ENCODE results near the gene CTTN. TPM values are rescaled to one million over a fixed set of nuclear protein-coding genes. Genes with fewer than 3 reads are reported as not detected.
A peak's percentile ranks its signal among the peaks of the same experiment; 100 is the strongest.

The CTTN gene
- total and polyA plus RNA-seq, 2 of the 13 experiments (the other 11 are each of a cell fraction or from before 2014, with no cell fraction given), result 84.4 to 114 TPM

DNA sequence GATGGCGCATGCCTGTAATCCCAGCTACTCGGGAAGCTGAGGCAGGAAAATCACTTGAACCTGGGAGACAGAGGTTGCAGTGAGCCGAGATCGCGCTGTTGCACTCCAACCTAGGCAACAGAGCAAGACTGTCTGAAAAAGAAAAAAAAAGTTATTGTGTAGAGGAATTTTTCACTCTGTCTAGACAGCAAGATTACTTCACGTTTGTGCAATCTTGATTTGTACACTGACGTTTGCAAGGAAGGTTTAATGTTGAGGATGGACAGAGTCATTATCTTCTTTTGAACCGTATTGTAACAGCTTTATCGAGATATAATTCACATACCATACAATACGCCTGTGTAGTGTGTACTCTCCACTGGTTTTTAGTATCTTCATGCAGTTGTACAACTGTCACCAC is 3.7 kb downstream of the CTTN start (continued):
- TF ChIP-seq FOXO4 (CRISPR knock-in tag; conservative IDR thresholded peaks at IDR 0.05), result no peak
- TF ChIP-seq ETV5 (CRISPR knock-in tag; IDR thresholded peaks at IDR 0.05; ENCODE audit: borderline replicate concordance), result no peak
- TF ChIP-seq, protein P1, sequence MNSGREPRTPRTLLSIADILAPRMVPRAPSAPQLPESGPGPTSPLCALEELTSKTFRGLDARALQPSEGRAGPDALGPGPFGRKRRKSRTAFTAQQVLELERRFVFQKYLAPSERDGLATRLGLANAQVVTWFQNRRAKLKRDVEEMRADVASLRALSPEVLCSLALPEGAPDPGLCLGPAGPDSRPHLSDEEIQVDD (CRISPR knock-in tag; IDR thresholded peaks at IDR 0.05; ENCODE audit: borderline replicate concordance), result no peak
- TF ChIP-seq RAD21 (CRISPR knock-in tag; IDR thresholded peaks at IDR 0.05), result no peak
- TF ChIP-seq EED (CRISPR knock-in tag; IDR thresholded peaks at IDR 0.05), result no peak
- no peak for TF ChIP-seq XRCC5 (optimal IDR thresholded peaks at IDR 0.05; ENCODE audit: low read length)
- TF ChIP-seq MIXL1 (CRISPR knock-in tag; IDR thresholded peaks at IDR 0.05), result no peak
- TF ChIP-seq ZNF674 (CRISPR knock-in tag; IDR thresholded peaks at IDR 0.05; ENCODE audit: low read depth), result no peak
- TF ChIP-seq YY1 (IDR thresholded peaks at IDR 0.05; ENCODE audit: insufficient read depth, insufficient replicate concordance, low read depth, low read length), result no peak
- no peak for TF ChIP-seq ZNF335 (CRISPR knock-in tag; IDR thresholded peaks at IDR 0.05)
- TF ChIP-seq CBX5 (CRISPR knock-in tag; IDR thresholded peaks at IDR 0.05; ENCODE audit: borderline replicate concordance), result no peak
- no peak for TF ChIP-seq SMAD3 (CRISPR knock-in tag; IDR thresholded peaks at IDR 0.05)
- TF ChIP-seq FOSL1 (CRISPR knock-in tag; IDR thresholded peaks at IDR 0.05; ENCODE audit: borderline replicate concordance), result no peak

DNA sequence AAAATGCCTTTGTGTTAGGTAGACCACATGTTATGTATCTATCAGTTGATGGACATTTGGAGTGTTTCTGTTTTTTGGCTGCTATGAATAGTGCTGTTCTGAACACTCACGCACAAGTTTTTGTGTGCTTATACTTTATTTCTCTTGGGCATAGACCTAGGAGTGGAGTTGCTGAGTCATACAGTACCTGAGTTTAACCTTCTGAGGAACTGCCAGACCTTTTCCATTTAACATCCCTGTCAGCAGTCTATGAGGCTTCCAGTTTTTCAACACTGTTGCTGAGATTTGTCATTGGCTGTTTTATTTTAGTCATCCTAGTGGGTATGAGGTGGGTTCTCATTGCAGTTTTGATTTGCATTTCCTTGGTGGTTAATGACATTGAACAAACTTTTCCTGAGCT is 4.4 kb downstream of the CTTN start:
- Histone ChIP-seq H3K4me3 (replicated peaks in 1 of 3; ENCODE audit: insufficient read depth in 1 of 3, low read depth in 2 of 3, low read length in 3 of 3) (no peak overlapping the region), H3K27me3 (ENCODE audit: control insufficient read depth in 1 of 2, insufficient read depth in 2 of 2, low read length in 2 of 2) (no peaks in the 10 kb centered on the region; a peak in 1 of 5 replicates), H3K4me2 (ENCODE audit: low read depth, low read length) (no peak overlapping the region), H3K27ac (ENCODE audit: extremely low read length, insufficient read depth, low read length) (peak overlapping the region; percentile 0), H3K9ac (ENCODE audit: insufficient read depth, low read depth, low read length) (no peak overlapping the region), H2AFZ (ENCODE audit: low read length) (no peak overlapping the region), H3K36me3 (replicated peaks in 1 of 2; ENCODE audit: control insufficient read depth in 1 of 2, insufficient read depth in 2 of 2, low read length in 2 of 2) (peaks cover 13 to 29% of the 10 kb centered on the region in 2 experiments), H3K79me2 (ENCODE audit: insufficient read depth, low read length) (peaks cover 65% of the 10 kb centered on the region), H3K9me3 (ENCODE audit: low read length) (no peaks in the 10 kb centered on the region), H4K20me1 (ENCODE audit: insufficient read depth, low read length) (peaks cover 43% of the 10 kb centered on the region), H3K4me1 (ENCODE audit: insufficient read depth, low read length) (peaks cover 36% of the 10 kb centered on the region)
- CTCF ChIA-PET (ENCODE audit: low intra/inter-chr PET ratio, low total read pairs), result no interaction called here
- ATAC-seq, result no peak
- in situ Hi-C loops (cut with HindIII; ENCODE audit: extremely low pct_ligation_motif_present, low pct_unique_long_range_greater_than_20kb), result no loop called here
- 82% methylated on average over 1 of the region's 1 CpG for WGBS (ENCODE audit: low lambda C conversion rate)
- no peak for DNase-seq (ENCODE audit: low spot score)
- BruUV-seq (replicated peaks), result no TSS peak
- POLR2A ChIA-PET, result interaction anchor here (0.7 kb wide), 1 partner anchor 32 kb away, joined by 4 read pairs; no protein-coding TSS in a partner anchor
- no peak for FAIRE-seq
- intact Hi-C loops (cut with micrococcal nuclease; ENCODE audit: unreplicated experiment), result no loop called here
- peak; percentile 53; the same call in 1 of the 2 replicates for TF ChIP-seq NFE2L2 (IDR thresholded peaks at IDR 0.05; ENCODE audit: low read length)
- no peak for TF ChIP-seq AGO2 (optimal IDR thresholded peaks at IDR 0.05; ENCODE audit: low read depth, low read length)
- no peak for TF ChIP-seq ZNF674 (CRISPR knock-in tag; IDR thresholded peaks at IDR 0.05; ENCODE audit: low read depth)
- peak; percentile 52; the same call in 1 of the 2 replicates for TF ChIP-seq NFE2 (CRISPR knock-in tag; IDR thresholded peaks at IDR 0.05)

All from HepG2 (cell line).